ENCODE measurements around the gene RBM4. TPM values are rescaled to one million over a fixed set of nuclear protein-coding genes. Genes with fewer than 3 reads are reported as not detected.

RBM4 gene
- total and polyA plus RNA-seq, 8 donors = 44.3 to 136 (median 94.4) TPM

DNA sequence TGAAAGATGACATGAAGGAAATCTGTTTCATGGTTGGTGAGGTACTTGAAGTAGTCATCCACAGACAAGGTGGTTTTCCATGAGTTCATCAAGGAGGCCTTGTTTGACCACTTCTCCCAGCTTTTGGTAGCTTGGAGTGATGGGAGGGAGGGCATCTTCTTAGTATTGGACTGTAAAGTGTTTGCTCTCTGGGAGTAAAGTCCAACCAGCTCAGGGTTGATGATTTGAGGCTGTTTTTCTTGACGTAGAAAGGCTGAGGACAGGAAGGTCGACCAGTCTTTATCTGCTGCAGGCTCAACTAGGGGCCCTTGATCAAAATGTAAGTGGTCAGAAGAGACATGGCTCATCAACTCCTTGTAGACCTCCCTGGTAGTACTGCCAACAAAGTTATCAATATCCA lies 47.3 kb upstream of the RBM4 start:
- no peaks in the 10 kb centered on the region for H3K9me3 ChIP-seq
- H3K4me3 ChIP-seq = no peak overlapping the region
- TF ChIP-seq POLR2A (IDR thresholded peaks at IDR 0.05) = no peak
- H3K4me1 ChIP-seq = peaks cover 31 to 39% (median 37%) of the 10 kb centered on the region in 4 donors
- 50 to 82% (median 72%) methylated on average over 2 of the region's 2 CpGs for WGBS, 5 donors
- intact Hi-C loops (cut with DNase I; ENCODE audit: low total_unique reads) = no loop called here
- H3K27me3 ChIP-seq = no peaks in the 10 kb centered on the region
- no peak for DNase-seq
- no peaks in the 10 kb centered on the region for H3K36me3 ChIP-seq
- H3K27ac ChIP-seq = no peak overlapping the region

DNA sequence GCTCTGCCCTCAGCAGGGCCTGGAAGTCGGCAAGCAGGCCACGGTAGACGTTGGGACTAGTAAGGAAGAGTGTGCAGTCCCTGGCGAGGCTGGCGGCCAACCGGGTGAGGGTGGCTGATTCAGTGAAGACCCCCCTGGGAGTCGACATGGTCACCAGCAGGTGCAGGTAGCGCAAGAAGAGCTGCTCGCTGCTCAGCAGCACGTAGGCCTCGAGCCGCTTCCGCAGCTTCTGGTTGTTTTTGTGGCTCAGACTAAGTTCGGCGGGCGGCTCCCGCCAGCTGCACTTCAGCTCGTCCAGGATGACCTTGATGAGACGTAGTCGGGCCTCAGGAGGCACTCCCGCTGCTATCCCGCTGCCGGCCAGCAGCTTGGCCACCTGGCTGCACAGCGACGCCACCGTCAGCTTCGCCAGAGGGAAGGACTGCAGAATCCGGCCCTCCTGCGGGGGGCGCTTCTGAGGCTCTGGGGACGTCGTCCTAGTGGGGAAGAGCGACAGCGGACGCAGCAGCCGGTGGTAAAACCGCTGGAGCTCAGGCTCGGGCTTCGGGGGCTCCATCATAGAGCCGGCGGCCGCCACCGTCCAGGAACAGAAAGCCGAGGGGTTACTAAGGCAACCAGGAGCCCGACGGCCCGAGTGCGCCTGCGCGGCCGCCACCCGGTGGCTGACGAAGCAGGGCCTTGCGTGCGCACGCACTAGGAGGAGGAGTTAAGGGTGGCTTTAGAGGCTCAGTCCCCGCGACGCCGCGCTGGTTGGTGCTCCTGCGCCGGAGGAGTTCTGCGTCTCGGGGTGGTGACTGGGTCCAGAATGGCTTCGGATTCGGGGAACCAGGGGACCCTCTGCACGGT lies 45.8 kb upstream of the RBM4 start, which contains the start of the genes CCDC87 and CCS:
CCDC87 (minus strand) TSS at position 607 of the 846 bp plus-strand sequence; CDS start at position 559, 48 bp downstream.
CCS (plus strand) TSS at position 729 of the 846 bp plus-strand sequence; CDS start at position 806, 77 bp downstream.
- Histone ChIP-seq H3K4me3 (peak within 1 kb of the TSS; percentile 61 to 74 (median 66)), H3K9me3 (no peaks in the 10 kb centered on the region), H3K27me3 (no peaks in the 10 kb centered on the region), H3K27ac (peak within 1 kb of the TSS; percentile 83 to 91 (median 86)), H3K4me1 (peaks cover 31 to 45% (median 37%) of the 10 kb centered on the region in 4 donors), H3K36me3 (no peaks in the 10 kb centered on the region)
- 16 to 36% (median 17%) methylated on average over 29 to 68 of the region's 68 CpGs for WGBS, 5 donors
- DNase-seq = peak; percentile 99 to 100
- TF ChIP-seq, protein P1, sequence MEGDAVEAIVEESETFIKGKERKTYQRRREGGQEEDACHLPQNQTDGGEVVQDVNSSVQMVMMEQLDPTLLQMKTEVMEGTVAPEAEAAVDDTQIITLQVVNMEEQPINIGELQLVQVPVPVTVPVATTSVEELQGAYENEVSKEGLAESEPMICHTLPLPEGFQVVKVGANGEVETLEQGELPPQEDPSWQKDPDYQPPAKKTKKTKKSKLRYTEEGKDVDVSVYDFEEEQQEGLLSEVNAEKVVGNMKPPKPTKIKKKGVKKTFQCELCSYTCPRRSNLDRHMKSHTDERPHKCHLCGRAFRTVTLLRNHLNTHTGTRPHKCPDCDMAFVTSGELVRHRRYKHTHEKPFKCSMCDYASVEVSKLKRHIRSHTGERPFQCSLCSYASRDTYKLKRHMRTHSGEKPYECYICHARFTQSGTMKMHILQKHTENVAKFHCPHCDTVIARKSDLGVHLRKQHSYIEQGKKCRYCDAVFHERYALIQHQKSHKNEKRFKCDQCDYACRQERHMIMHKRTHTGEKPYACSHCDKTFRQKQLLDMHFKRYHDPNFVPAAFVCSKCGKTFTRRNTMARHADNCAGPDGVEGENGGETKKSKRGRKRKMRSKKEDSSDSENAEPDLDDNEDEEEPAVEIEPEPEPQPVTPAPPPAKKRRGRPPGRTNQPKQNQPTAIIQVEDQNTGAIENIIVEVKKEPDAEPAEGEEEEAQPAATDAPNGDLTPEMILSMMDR (IDR thresholded peaks at IDR 0.05) = peak in 5 of 7 experiments; percentile 56 to 87 (median 68)
- no peak for TF ChIP-seq EP300 (IDR thresholded peaks at IDR 0.05)
- TF ChIP-seq POLR2A (IDR thresholded peaks at IDR 0.05) = peak in 2 of 4 donors; percentile 59 to 73
- peak; percentile 96 to 97 (median 96) for TF ChIP-seq POLR2AphosphoS5 (IDR thresholded peaks at IDR 0.05)
- intact Hi-C loops (cut with DNase I; ENCODE audit: low total_unique reads) = no loop called here

DNA sequence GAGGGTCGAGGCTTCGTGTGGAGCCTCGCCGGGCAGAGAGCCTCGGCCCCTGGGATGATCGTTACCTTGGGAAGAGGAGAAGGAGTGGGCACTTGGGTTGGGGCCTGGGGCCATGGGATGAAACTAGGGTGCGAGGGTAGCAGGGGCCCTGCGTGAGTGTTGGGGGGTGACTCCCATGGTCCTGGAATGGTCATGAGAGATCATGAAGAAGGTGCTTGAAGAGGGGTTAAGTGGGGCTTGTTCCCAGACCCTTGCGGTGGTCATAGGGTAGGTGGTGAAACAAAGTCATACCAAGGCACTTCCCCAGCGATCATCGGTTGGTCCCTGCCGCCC lies 45.2 kb upstream of the RBM4 start:
- Histone ChIP-seq H3K27ac (peak overlapping the region; percentile 58 to 91 (median 84)), H3K36me3 (no peaks in the 10 kb centered on the region), H3K27me3 (no peaks in the 10 kb centered on the region), H3K4me3 (peak overlapping the region; percentile 61 to 74 (median 66)), H3K4me1 (peaks cover 31 to 45% (median 37%) of the 10 kb centered on the region in 4 donors), H3K9me3 (no peaks in the 10 kb centered on the region)
- TF ChIP-seq POLR2A (IDR thresholded peaks at IDR 0.05) (no peak), EP300 (IDR thresholded peaks at IDR 0.05) (no peak), POLR2AphosphoS5 (IDR thresholded peaks at IDR 0.05) (no peak)
- TF ChIP-seq, protein P1 (IDR thresholded peaks at IDR 0.05) = no peak
- whole genome bisulfite sequencing, 5 donors = 6 to 11% (median 9%) methylated on average over 12 of the region's 12 CpGs
- no peak for DNase-seq
- intact Hi-C loops (cut with DNase I; ENCODE audit: low total_unique reads) = no loop called here

DNA sequence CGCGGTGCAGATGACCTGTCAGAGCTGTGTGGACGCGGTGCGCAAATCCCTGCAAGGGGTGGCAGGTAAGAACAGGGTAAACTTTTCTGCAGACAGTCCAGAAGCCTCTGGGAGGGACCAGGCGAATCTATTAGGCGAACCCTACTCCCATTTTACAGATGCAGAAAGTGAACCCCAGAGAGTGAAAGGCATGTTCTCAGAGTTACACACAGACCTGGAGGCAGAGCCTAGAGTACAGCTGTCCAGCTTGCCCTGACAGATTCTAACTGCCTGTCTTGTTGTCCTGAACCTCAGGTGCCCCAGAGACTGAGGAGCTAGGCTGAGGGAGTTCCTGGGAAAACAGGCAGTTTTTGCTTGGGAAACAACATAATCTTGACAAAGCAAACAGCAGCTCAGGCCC lies 44.9 kb upstream of the RBM4 start:
- H3K4me3 ChIP-seq = peak overlapping the region; percentile 61 to 74 (median 66)
- peak overlapping the region; percentile 58 to 91 (median 84) for H3K27ac ChIP-seq
- H3K27me3 ChIP-seq = no peaks in the 10 kb centered on the region
- WGBS, 5 donors = 40 to 64% (median 58%) methylated on average over 7 of the region's 7 CpGs
- no peaks in the 10 kb centered on the region for H3K9me3 ChIP-seq
- DNase-seq = no peak
- intact Hi-C loops (cut with DNase I; ENCODE audit: low total_unique reads) = no loop called here
- H3K4me1 ChIP-seq = peaks cover 31 to 45% (median 37%) of the 10 kb centered on the region in 4 donors
- H3K36me3 ChIP-seq = no peaks in the 10 kb centered on the region
- TF ChIP-seq POLR2AphosphoS5 (IDR thresholded peaks at IDR 0.05) (no peak), EP300 (IDR thresholded peaks at IDR 0.05) (no peak), POLR2A (IDR thresholded peaks at IDR 0.05) (no peak)
- TF ChIP-seq, protein P1 (IDR thresholded peaks at IDR 0.05) = no peak
